ENCODE measurements around the gene CNOT11. TPM values are rescaled to one million over a fixed set of nuclear protein-coding genes. Genes with fewer than 3 reads are reported as not detected.

CNOT11 gene
- total and polyA plus RNA-seq, 2 of the 13 experiments (the other 11 are each of a cell fraction or from before 2014, with no cell fraction given): 114 to 209 TPM

GRCh38 chr2:101231937-101232730 is 20.6 kb upstream of the CNOT11 start (continued):
- no peak for TF ChIP-seq AHDC1 (CRISPR knock-in tag; IDR thresholded peaks at IDR 0.05; ENCODE audit: borderline replicate concordance)
- TF ChIP-seq IKZF4 (CRISPR knock-in tag; IDR thresholded peaks at IDR 0.05; ENCODE audit: borderline replicate concordance, low read depth, not compliant biosample characterization): no peak
- no peak for TF ChIP-seq NFE2 (CRISPR knock-in tag; IDR thresholded peaks at IDR 0.05)

- POLR2A ChIA-PET: interaction anchor here (0.8 to 1.6 kb wide), 4 partner anchors 20 to 82 kb away, joined by 3 to 5 read pairs (median 4); partner anchors contain the start of genes CNOT11, RNF149 and TBC1D8
Measured at GRCh38 chr2:101232770-101233169, 19.9 kb upstream of the CNOT11 start.

More at GRCh38 chr2:101232770-101233169, 19.9 kb upstream of the CNOT11 start:
- in situ Hi-C loops (cut with HindIII; ENCODE audit: extremely low pct_ligation_motif_present, low pct_unique_long_range_greater_than_20kb): no loop called here
- peaks cover 63% of the 10 kb centered on the region for H3K4me1 ChIP-seq (ENCODE audit: insufficient read depth, low read length)
- DNase-seq (ENCODE audit: low spot score): no peak
- no peak overlapping the region for H3K4me3 ChIP-seq (replicated peaks in 1 of 3; ENCODE audit: insufficient read depth in 1 of 3, low read depth in 2 of 3, low read length in 3 of 3)
- CTCF ChIA-PET (ENCODE audit: low intra/inter-chr PET ratio, low total read pairs): no interaction called here
- H3K36me3 ChIP-seq (replicated peaks in 1 of 2; ENCODE audit: control insufficient read depth in 1 of 2, insufficient read depth in 2 of 2, low read length in 2 of 2): no peaks in the 10 kb centered on the region
- intact Hi-C loops (cut with micrococcal nuclease; ENCODE audit: unreplicated experiment): no loop called here
- ATAC-seq: no peak
- H2AFZ ChIP-seq (ENCODE audit: low read length): no peak overlapping the region
- no peak overlapping the region for H3K9ac ChIP-seq (ENCODE audit: insufficient read depth, low read depth, low read length)
- no peak for FAIRE-seq
- no peak overlapping the region for H3K27ac ChIP-seq (ENCODE audit: extremely low read length, insufficient read depth, low read length)
- no TSS peak for BruUV-seq (replicated peaks)
- peaks cover 27% of the 10 kb centered on the region for H3K9me3 ChIP-seq (ENCODE audit: low read length)
- H3K27me3 ChIP-seq (ENCODE audit: control insufficient read depth in 1 of 2, insufficient read depth in 2 of 2, low read length in 2 of 2): no peaks in the 10 kb centered on the region
- TF ChIP-seq TAF15 (IDR thresholded peaks at IDR 0.05; ENCODE audit: low read depth, low read length, poor library complexity, severe bottlenecking): no peak
- no peak for TF ChIP-seq KLF13 (CRISPR knock-in tag; IDR thresholded peaks at IDR 0.05)
- no peak for TF ChIP-seq ZNF850 (CRISPR knock-in tag; conservative IDR thresholded peaks at IDR 0.05)
- TF ChIP-seq SMAD9 (CRISPR knock-in tag; IDR thresholded peaks at IDR 0.05): no peak
- TF ChIP-seq PCBP2 (optimal IDR thresholded peaks at IDR 0.05; ENCODE audit: low read depth, low read length, poor library complexity, severe bottlenecking): no peak
- TF ChIP-seq NRL (CRISPR knock-in tag; IDR thresholded peaks at IDR 0.05; ENCODE audit: borderline replicate concordance): no peak
- 93% methylated on average over 6 of the region's 6 CpGs for WGBS (ENCODE audit: low lambda C conversion rate)
- no peaks in the 10 kb centered on the region for H4K20me1 ChIP-seq (ENCODE audit: insufficient read depth, low read length)
- no peak overlapping the region for H3K4me2 ChIP-seq (ENCODE audit: low read depth, low read length)
- H3K79me2 ChIP-seq (ENCODE audit: insufficient read depth, low read length): no peaks in the 10 kb centered on the region

All from HepG2 (cell line).